Lower leg skin (tissue), 3 donors: ENCODE results near the gene FLT1.

ENCODE experiments used
- CTCF ChIP-seq, 3 donors: fragments of 450-650 bp; IDR thresholded peaks; one replicate each; pipeline ENCODE4 v1.5.1; 2016; ENCODE audit warnings: antibody characterized with exemption in 3 of 3, mild to moderate bottlenecking in 3 of 3, moderate library complexity in 2 of 3
- POLR2A ChIP-seq, 2 donors: fragments of 450-650 bp; IDR thresholded peaks; one replicate each; pipeline ENCODE4 v1.6.1; 2016 to 2017; ENCODE audit warnings: antibody characterized with exemption in 2 of 2, mild to moderate bottlenecking in 1 of 2, moderate library complexity in 1 of 2

GRCh38 chr13:28401303-28402056, 93.4 kb downstream of the FLT1 start:
- TF ChIP-seq CTCF (IDR thresholded peaks at IDR 0.05), result no peak
- no peak for TF ChIP-seq POLR2A (IDR thresholded peaks at IDR 0.05)
